Measurements from ENCODE around the gene ZNF750.
"Not testable (repeated sequence)": the region's sequence is repeated elsewhere in the genome, so short reads cannot be mapped to it uniquely, and the experiment has no call there.

The ZNF750 gene

DNA sequence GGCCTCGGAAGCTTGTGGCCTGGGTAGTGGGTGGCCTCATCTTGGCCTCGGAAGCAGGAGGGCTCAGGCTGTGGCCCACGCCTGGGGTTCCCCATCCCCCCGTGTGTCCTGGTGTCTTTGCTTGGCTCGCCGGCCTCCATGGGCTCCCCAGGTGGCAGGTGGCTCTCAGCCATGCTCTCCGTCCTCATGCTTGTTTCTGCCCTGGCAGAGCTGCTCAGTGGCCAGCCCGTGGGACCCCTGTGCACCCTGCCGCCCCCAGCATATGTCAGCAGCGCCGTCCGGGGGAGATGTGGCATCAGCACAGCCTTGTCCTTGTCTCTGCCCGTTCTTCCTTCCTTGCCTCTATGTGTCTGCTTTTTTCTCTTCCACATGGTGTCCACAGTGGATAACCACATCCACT is 49.4 kb downstream of the ZNF750 start:
- DNase-seq, result no peak

- DNase-seq, result no peak
Measured at GRCh38 chr17:82789806-82790205, 50.0 kb downstream of the ZNF750 start.

GRCh38 chr17:82789051-82789592 is 50.7 kb downstream of the ZNF750 start:
- DNase-seq, result no peak

DNA sequence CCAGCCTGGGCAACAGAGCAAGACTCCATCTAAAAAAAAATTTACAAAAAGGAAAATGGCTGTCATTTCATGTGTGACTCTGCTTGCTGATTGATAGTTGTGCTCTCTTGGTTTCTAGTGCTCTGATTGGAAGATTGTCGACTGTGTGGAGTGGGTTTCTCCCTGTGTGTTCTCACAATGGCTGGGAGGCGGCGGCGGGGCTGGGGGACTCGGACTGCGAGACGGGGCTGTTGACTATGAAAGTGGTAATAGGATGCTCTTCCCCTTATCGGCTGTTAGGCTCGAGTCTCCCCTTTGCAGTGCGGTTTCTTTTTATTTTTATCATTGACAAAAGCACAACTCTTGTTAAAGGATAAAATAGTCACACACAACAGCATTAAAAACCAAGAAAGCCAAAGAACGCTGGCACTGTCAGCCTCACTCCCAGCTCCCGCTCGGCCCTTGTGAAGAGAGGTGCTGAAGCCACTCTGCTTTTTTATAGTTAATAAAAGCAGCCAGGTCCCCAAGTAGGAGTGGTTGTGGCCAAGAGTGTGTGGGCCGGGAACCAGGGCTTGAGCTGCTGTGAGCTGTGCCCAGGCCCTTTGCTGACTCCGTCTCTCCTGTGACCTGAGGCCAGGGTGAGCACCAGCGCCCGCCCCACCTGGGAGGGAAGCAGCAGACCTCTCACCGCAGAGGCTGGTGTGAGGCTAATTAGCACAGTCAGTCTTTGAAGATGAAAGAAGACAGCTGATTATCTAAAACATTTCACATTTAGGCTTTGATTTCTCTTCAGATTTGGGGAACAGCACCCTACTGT is 51.4 kb downstream of the ZNF750 start:
- no peak for DNase-seq

GRCh38 chr17:82787081-82787848 is 52.6 kb downstream of the ZNF750 start:
- DNase-seq, result no peak

DNA sequence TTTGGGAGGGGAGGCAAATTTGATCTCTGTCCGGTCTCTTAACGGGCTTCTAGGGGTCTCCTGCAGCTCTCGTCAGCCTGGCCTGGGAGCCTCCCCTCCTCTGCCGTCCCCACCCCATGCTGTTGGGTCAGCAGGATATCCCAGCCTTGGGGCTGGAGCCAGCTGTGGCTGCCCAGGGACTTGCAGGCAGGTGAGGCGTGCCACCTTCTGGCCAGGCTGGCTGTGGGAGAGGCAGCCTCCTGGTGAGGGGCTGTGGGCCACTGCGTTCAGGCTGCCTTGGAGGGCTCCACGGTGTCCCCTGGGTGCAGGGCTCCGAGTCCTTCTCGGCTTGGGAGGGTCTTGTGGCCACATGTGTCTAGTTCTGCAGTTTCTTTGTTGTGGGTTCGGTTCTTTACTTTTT is 53.4 kb downstream of the ZNF750 start:
- DNase-seq, result no peak

DNA sequence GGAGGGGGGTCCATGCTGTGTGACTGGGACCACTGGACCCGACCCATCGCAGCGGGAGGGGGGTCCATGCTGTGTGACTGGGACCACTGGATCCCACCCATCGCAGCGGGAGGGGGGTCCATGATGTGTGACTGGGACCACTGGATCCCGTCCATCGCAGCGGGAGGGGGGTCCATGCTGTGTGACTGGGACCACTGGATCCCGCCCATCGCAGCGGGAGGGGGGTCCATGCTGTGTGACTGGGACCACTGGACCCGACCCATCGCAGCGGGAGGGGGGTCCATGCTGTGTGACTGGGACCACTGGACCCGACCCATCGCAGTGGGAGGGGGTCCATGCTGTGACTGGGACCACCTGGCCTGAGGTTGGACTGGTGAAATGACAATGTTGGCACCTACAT is 54.2 kb downstream of the ZNF750 start:
- DNase-seq, result not testable (repeated sequence)

- DNase-seq, result no peak
Measured at GRCh38 chr17:82783498-82783897, 56.3 kb downstream of the ZNF750 start.

- no peak for DNase-seq
Measured at GRCh38 chr17:82782657-82783207, 57.1 kb downstream of the ZNF750 start.

GRCh38 chr17:82781894-82782274 is 57.9 kb downstream of the ZNF750 start:
- DNase-seq, result peak; percentile 86

GRCh38 chr17:82780971-82781893 is 58.6 kb downstream of the ZNF750 start:
- DNase-seq, result no peak

DNA sequence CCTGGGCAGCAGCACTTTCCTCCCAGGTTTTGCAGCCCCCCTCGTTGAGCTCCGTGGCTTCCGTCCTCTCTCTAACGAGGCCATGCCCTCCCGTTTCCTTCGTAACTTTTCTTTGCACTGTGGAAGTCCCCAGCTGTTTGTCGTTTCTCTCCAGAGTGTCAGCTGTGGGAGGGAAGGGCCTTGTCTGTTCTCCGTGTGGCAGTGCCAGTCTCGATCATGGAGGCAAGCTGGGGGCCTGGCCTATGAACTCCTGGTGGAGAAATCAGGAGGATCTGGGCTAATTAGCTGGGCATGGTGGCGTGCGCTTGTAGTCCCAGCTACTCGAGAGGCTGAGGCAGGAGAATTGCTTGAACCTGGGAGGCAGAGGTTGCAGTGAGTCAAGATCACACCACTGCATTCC is 59.6 kb downstream of the ZNF750 start:
- DNase-seq, result no peak

- DNase-seq, result no peak
Measured at GRCh38 chr17:82779541-82779940, 60.3 kb downstream of the ZNF750 start.
